Body of pancreas (tissue), 4 donors: ENCODE results near the gene MYO9B.

ENCODE experiments used
- POLR2A ChIP-seq, 3 donors: fragments of 450-650 bp; IDR thresholded peaks; one replicate each; pipeline ENCODE4 v1.6.1; 2016; ENCODE audit warnings: antibody characterized with exemption in 3 of 3, mild to moderate bottlenecking in 2 of 3
- TF ChIP-seq, protein P1 (sequence below), 7 experiments: fragments of 450-650 bp in 4 of 7; fragments of 200-600 bp in 3 of 7; sonication (generic) in 3 of 7; IDR thresholded peaks; one replicate each; pipeline ENCODE4 v1.5.1; 2016 to 2019; ENCODE audit warnings: antibody characterized with exemption in 7 of 7

DNA sequence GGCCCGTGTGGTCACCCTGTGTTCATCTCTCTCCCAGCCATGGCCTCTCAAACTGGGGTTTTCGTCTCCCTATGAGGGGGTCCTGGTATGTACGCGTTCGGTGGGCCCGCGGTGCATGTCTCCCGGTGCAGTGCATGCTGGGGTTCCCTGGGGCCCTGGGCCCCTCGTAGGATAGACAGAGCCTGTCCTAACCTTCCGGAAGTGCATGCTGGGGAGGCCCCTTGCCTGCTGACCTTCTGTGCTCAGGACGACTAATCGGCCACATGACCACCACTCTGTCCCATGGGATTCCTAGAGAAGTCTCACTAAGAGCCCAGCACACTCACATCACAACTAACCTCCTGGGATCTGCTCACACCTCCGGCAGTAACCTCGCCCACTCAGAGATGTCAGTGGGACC, 134.7 kb downstream of the MYO9B start:
- TF ChIP-seq, protein P1, sequence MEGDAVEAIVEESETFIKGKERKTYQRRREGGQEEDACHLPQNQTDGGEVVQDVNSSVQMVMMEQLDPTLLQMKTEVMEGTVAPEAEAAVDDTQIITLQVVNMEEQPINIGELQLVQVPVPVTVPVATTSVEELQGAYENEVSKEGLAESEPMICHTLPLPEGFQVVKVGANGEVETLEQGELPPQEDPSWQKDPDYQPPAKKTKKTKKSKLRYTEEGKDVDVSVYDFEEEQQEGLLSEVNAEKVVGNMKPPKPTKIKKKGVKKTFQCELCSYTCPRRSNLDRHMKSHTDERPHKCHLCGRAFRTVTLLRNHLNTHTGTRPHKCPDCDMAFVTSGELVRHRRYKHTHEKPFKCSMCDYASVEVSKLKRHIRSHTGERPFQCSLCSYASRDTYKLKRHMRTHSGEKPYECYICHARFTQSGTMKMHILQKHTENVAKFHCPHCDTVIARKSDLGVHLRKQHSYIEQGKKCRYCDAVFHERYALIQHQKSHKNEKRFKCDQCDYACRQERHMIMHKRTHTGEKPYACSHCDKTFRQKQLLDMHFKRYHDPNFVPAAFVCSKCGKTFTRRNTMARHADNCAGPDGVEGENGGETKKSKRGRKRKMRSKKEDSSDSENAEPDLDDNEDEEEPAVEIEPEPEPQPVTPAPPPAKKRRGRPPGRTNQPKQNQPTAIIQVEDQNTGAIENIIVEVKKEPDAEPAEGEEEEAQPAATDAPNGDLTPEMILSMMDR (IDR thresholded peaks at IDR 0.05), result no peak
- TF ChIP-seq POLR2A (IDR thresholded peaks at IDR 0.05), result no peak
